ENCODE data around the gene GALNT2. TPM values are rescaled to one million over a fixed set of nuclear protein-coding genes. Genes with fewer than 3 reads are reported as not detected.

The GALNT2 gene
- total and polyA plus RNA-seq, 4 experiments from 2014 or later, result 11.5 to 20.9 (median 15.8) TPM

DNA sequence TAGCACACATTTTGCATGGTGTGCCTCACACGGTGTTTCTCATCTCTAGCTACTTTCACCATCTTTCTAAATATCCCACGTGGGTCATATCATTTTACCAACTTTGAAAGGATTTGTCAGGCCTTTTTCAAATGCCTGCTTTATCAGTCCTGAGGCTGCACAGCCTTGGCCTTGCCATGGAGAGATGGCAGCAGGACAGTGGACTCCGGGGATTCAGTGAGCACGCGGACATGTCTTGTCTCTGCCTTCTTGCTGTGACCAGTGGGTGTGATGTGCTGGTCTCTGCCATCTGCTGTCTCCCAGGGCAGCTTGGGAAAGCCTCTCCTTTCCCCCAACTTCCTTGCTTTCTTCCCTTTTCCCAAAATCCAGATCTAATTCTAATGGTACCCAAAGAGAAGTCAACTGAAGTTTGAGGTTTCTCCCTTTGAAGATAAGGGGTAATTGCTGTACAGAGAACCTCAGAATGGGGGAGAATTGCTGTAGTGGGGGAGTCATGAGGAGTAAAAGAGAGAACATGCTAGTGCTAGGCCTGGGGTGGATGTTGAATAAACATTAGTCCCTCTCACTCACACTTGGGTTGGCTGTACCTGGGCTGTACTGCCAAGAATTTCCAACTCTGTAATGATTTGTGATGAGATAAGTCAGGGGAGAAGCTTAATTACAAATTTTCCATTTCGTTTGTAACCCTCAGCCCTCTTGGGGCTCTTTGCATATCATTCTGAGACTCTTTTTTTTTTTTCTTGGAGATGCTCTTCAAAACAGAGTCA, 99.5 kb downstream of the GALNT2 start:
- Mint-ChIP-seq H3K36me3 (no peaks in the 10 kb centered on the region), H3K9me3 (no peaks in the 10 kb centered on the region), H3K4me3 (no peak overlapping the region), H3K27me3 (no peaks in the 10 kb centered on the region), H3K27ac (peak overlapping the region in 2 of 7 donors; percentile 48 to 49), H3K4me1 (peaks cover 15 to 25% (median 23%) of the 10 kb centered on the region in 4 donors)
- no peaks in the 10 kb centered on the region for H3K27me3 ChIP-seq (ENCODE audit: insufficient read depth, low read length)
- no peak for DNase-seq
- intact Hi-C loops (cut with micrococcal nuclease), result loop anchor here (2.0 to 5.0 kb wide), 2 partner anchors 384 to 908 kb away; no protein-coding TSS in a partner anchor
- H3K4me1 ChIP-seq (ENCODE audit: insufficient read depth, low read length), result peaks cover 14% of the 10 kb centered on the region
- no peaks in the 10 kb centered on the region for H3K36me3 ChIP-seq (ENCODE audit: insufficient read depth, low read length)
- H3K9me3 ChIP-seq (ENCODE audit: control insufficient read depth in 1 of 2, low read length in 2 of 2), result no peaks in the 10 kb centered on the region
- H3K27ac ChIP-seq (ENCODE audit: low read depth, low read length), result no peak overlapping the region
- no peak overlapping the region for H3K4me3 ChIP-seq (ENCODE audit: low read length in 2 of 2)
- ChIA-PET CTCF (ENCODE audit: partially characterized antibody) (interaction anchor here (0.7 to 4.5 kb wide), 12 partner anchors 14 to 908 kb away, joined by 3 to 49 read pairs (median 3); no protein-coding TSS in a partner anchor), POLR2A (ENCODE audit: partially characterized antibody) (no interaction called here)

DNA sequence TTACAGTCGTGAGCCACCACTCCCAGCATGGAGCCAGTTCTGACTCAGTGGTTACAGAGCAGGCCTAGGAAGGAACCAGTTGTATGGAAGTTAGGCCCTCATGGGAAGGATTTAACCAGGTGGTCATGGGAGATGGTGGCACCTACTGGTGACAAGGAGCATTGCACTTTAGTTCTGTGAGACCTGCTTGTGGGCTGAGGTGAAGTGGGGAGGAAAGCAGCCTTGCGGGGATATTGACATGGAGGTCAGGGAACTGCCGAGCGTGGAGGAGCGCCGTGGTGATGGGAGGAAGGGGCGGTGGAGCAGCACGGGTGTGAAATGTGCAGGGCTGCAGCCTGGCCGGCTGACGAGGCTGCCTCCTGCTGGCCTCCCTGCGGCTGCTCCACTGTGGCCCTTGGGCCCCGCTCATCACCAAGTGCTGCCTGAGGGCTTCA, 100.4 kb downstream of the GALNT2 start:
- peaks cover 0 to under 1% of the 10 kb centered on the region in 2 donors for H3K36me3 Mint-ChIP-seq
- no peaks in the 10 kb centered on the region for H3K27me3 ChIP-seq (ENCODE audit: insufficient read depth, low read length)
- H3K4me1 ChIP-seq (ENCODE audit: insufficient read depth, low read length), result peaks cover 14% of the 10 kb centered on the region
- CTCF ChIA-PET (ENCODE audit: partially characterized antibody), result interaction anchor here (0.7 to 4.5 kb wide), 13 partner anchors 10 to 909 kb away, joined by 3 to 49 read pairs (median 3); no protein-coding TSS in a partner anchor
- H3K9me3 ChIP-seq (ENCODE audit: control insufficient read depth in 1 of 2, low read length in 2 of 2), result no peaks in the 10 kb centered on the region
- no peaks in the 10 kb centered on the region for H3K9me3 Mint-ChIP-seq
- intact Hi-C loops (cut with micrococcal nuclease), result loop anchor here (2.0 to 5.0 kb wide), 2 partner anchors 385 to 909 kb away; no protein-coding TSS in a partner anchor
- POLR2A ChIA-PET (ENCODE audit: partially characterized antibody), result no interaction called here
- no peak overlapping the region for H3K27ac ChIP-seq (ENCODE audit: low read depth, low read length)
- peak overlapping the region in 1 of 8 donors; percentile 7 for H3K4me3 Mint-ChIP-seq
- no peak overlapping the region for H3K4me3 ChIP-seq (ENCODE audit: low read length in 2 of 2)
- H3K36me3 ChIP-seq (ENCODE audit: insufficient read depth, low read length), result no peaks in the 10 kb centered on the region
- H3K4me1 Mint-ChIP-seq, result peaks cover 14 to 25% (median 24%) of the 10 kb centered on the region in 4 donors
- peak; percentile 30 to 52 (median 47) for DNase-seq
- peak overlapping the region in 3 of 7 donors; percentile 3 to 9 (median 9) for H3K27ac Mint-ChIP-seq
- H3K27me3 Mint-ChIP-seq, result no peaks in the 10 kb centered on the region

DNA sequence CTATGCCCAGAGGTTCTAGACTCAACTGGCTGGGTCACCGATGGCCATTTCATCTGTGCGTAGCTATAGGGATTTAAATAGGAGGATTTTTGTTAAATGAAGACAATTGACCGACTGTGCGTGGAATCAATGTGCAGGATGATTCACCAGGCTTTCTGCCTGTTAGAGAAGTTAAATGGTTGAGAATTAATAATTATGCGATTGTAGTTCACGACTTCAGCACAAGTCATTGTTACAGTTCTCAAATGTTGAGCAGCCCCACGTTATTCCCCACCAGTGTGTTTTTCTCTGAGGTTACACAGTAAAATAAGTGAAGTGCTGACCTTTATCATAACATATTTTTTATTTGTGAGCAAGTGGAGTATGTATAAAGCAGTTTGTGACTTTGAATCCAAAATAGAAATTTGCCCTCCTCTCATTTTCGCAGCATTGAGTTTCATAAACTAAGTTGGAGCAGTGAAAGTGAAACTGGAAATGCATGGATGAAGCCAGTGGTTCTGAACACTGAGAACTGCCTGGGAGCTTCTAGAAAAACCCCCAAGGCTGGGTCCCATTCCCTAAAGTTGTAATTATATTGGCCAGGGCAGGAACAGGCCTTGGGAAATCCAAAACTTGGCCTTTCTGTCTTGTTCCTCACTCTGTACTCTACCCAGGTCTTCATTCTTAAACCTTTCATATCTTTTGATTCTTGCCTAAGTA, 102.6 kb downstream of the GALNT2 start:
- peak overlapping the region in 1 of 7 donors; percentile 47 for H3K27ac Mint-ChIP-seq
- ChIA-PET POLR2A (ENCODE audit: partially characterized antibody) (no interaction called here), CTCF (ENCODE audit: partially characterized antibody) (interaction anchor here (1.0 kb wide), 1 partner anchor 61 kb away, joined by 3 read pairs; no protein-coding TSS in a partner anchor)
- H3K4me3 Mint-ChIP-seq, result peak overlapping the region; percentile 45 to 80 (median 64)
- intact Hi-C loops (cut with micrococcal nuclease), result loop anchor here (5.0 kb wide), 1 partner anchor 387 kb away; no protein-coding TSS in a partner anchor
- H3K4me1 Mint-ChIP-seq, result peaks cover 17 to 30% (median 26%) of the 10 kb centered on the region in 4 donors
- Histone ChIP-seq H3K36me3 (ENCODE audit: insufficient read depth, low read length) (no peaks in the 10 kb centered on the region), H3K4me1 (ENCODE audit: insufficient read depth, low read length) (peaks cover 14% of the 10 kb centered on the region), H3K27ac (ENCODE audit: low read depth, low read length) (no peak overlapping the region), H3K9me3 (ENCODE audit: control insufficient read depth in 1 of 2, low read length in 2 of 2) (no peaks in the 10 kb centered on the region), H3K4me3 (ENCODE audit: low read length in 2 of 2) (no peak overlapping the region), H3K27me3 (ENCODE audit: insufficient read depth, low read length) (no peaks in the 10 kb centered on the region)
- H3K9me3 Mint-ChIP-seq, result no peaks in the 10 kb centered on the region
- H3K27me3 Mint-ChIP-seq, result no peaks in the 10 kb centered on the region
- no peak for DNase-seq
- peaks cover 0 to 9% of the 10 kb centered on the region in 2 donors for H3K36me3 Mint-ChIP-seq

DNA sequence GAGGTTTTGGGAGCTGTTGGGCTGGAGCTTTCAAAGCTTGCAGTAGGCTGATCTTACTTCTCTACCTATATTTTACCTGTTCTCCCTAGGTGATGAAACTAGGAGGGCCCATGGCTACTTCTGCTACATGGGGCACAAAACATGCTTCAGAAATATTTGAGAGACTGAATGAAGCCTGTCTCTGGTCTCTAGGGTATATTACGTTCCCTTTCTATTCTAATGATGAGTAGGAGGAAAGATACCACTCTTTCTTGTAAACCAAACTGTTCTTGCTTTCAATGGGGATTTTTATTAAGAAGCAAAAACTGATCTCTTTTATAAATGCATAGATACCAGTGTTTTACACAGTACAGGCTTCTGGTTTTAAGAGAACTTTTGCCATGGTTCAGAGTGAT, 103.1 kb downstream of the GALNT2 start:
- Mint-ChIP-seq H3K4me3 (peak overlapping the region in 7 of 8 donors; percentile 60 to 80 (median 64)), H3K4me1 (peaks cover 20 to 30% (median 27%) of the 10 kb centered on the region in 4 donors), H3K27me3 (no peaks in the 10 kb centered on the region), H3K27ac (no peak overlapping the region), H3K36me3 (peaks cover 0 to 10% of the 10 kb centered on the region in 2 donors), H3K9me3 (no peaks in the 10 kb centered on the region)
- ChIA-PET POLR2A (ENCODE audit: partially characterized antibody) (no interaction called here), CTCF (ENCODE audit: partially characterized antibody) (interaction anchor here (1.0 kb wide), 1 partner anchor 61 kb away, joined by 3 read pairs; no protein-coding TSS in a partner anchor)
- Histone ChIP-seq H3K9me3 (ENCODE audit: control insufficient read depth in 1 of 2, low read length in 2 of 2) (no peaks in the 10 kb centered on the region), H3K4me3 (ENCODE audit: low read length in 2 of 2) (no peak overlapping the region), H3K36me3 (ENCODE audit: insufficient read depth, low read length) (no peaks in the 10 kb centered on the region), H3K4me1 (ENCODE audit: insufficient read depth, low read length) (peaks cover 14% of the 10 kb centered on the region), H3K27me3 (ENCODE audit: insufficient read depth, low read length) (no peaks in the 10 kb centered on the region), H3K27ac (ENCODE audit: low read depth, low read length) (no peak overlapping the region)
- intact Hi-C loops (cut with micrococcal nuclease), result no loop called here
- DNase-seq, result no peak

DNA sequence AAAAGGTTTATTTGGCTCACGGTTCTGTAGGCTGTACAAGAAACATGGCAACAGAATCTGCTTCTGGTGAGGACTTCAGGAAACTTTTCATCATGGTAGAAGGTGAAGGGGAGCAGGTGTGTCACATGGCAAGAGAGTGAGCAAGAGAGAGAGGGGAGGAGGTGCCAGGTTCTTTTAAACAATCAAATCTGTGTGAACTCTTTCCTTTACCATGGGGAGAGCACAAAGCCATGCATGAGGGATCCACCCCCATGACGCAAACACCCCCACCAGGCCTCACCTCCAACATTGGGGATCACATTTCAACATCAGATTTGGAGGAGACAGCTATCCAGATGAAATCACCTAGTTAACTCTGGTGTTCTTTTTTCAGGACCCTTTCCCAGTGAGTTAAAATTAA, 103.6 kb downstream of the GALNT2 start:
- Mint-ChIP-seq H3K27me3 (no peaks in the 10 kb centered on the region), H3K27ac (peak overlapping the region in 1 of 7 donors; percentile 44), H3K4me1 (peaks cover 20 to 30% (median 27%) of the 10 kb centered on the region in 4 donors), H3K9me3 (no peaks in the 10 kb centered on the region), H3K4me3 (no peak overlapping the region), H3K36me3 (peaks cover 0 to 10% of the 10 kb centered on the region in 2 donors)
- H3K4me3 ChIP-seq (ENCODE audit: low read length in 2 of 2), result no peak overlapping the region
- H3K27ac ChIP-seq (ENCODE audit: low read depth, low read length), result no peak overlapping the region
- DNase-seq, result no peak
- H3K9me3 ChIP-seq (ENCODE audit: control insufficient read depth in 1 of 2, low read length in 2 of 2), result no peaks in the 10 kb centered on the region
- ChIA-PET POLR2A (ENCODE audit: partially characterized antibody) (no interaction called here), CTCF (ENCODE audit: partially characterized antibody) (interaction anchor here (1.0 to 1.3 kb wide), 2 partner anchors 62 to 510 kb away, joined by 3 read pairs; no protein-coding TSS in a partner anchor)
- intact Hi-C loops (cut with micrococcal nuclease), result no loop called here
- H3K4me1 ChIP-seq (ENCODE audit: insufficient read depth, low read length), result peaks cover 14% of the 10 kb centered on the region
- no peaks in the 10 kb centered on the region for H3K27me3 ChIP-seq (ENCODE audit: insufficient read depth, low read length)
- H3K36me3 ChIP-seq (ENCODE audit: insufficient read depth, low read length), result no peaks in the 10 kb centered on the region

DNA sequence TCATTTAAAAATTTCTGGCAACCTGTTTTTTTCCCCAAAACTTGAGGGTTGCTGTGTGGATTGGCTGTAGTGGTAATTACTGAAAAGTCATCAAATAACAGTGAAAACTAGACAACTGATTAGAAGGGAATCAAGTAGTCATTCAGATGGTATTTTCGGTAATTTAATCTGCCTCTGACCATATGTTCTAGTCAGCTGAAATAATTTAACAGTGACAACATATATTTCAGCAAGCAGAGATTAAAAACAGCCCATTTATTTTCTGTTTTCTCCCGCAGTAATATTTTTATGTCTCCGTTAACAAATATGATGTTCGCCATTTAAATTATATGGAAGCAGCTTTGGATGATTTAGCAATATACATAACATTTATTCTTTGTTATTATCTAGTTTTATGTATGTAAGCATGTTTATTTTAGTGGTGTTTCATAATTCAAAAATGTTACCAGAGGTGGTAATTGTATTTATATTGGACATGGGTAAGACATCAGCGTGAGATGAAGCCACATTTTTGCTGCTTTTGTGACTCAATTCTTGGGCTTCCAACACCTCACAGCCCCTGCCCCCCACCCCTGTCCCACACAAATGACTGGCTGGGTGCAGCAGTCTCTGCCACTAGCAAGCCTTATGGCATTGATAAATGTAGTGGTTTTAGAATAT, 104.4 kb downstream of the GALNT2 start:
- no peak for DNase-seq
- H3K27ac ChIP-seq (ENCODE audit: low read depth, low read length), result no peak overlapping the region
- no peaks in the 10 kb centered on the region for H3K9me3 ChIP-seq (ENCODE audit: control insufficient read depth in 1 of 2, low read length in 2 of 2)
- Mint-ChIP-seq H3K4me3 (no peak overlapping the region), H3K27me3 (no peaks in the 10 kb centered on the region), H3K4me1 (peaks cover 24 to 34% (median 28%) of the 10 kb centered on the region in 4 donors), H3K36me3 (peaks cover 0 to 10% of the 10 kb centered on the region in 2 donors), H3K9me3 (no peaks in the 10 kb centered on the region), H3K27ac (no peak overlapping the region)
- intact Hi-C loops (cut with micrococcal nuclease), result no loop called here
- CTCF ChIA-PET (ENCODE audit: partially characterized antibody), result interaction anchor here (1.3 kb wide), 1 partner anchor 510 kb away, joined by 3 read pairs; no protein-coding TSS in a partner anchor
- H3K4me1 ChIP-seq (ENCODE audit: insufficient read depth, low read length), result peaks cover 14% of the 10 kb centered on the region
- POLR2A ChIA-PET (ENCODE audit: partially characterized antibody), result no interaction called here
- no peaks in the 10 kb centered on the region for H3K36me3 ChIP-seq (ENCODE audit: insufficient read depth, low read length)
- H3K27me3 ChIP-seq (ENCODE audit: insufficient read depth, low read length), result no peaks in the 10 kb centered on the region
- H3K4me3 ChIP-seq (ENCODE audit: low read length in 2 of 2), result no peak overlapping the region

Data from CD4-positive, alpha-beta memory T cell (primary cell).